HepG2 (cell line): Measurements from ENCODE around the gene SMIM14. TPM values are rescaled to one million over a fixed set of nuclear protein-coding genes. Genes with fewer than 3 reads are reported as not detected.

Experiments
- AHDC1 ChIP-seq: sonication (generic); formaldehyde crosslinking; IDR thresholded peaks from 2 replicates; pipeline ENCODE4 v1.5.1; 2020; ENCODE audit warnings: mild to moderate bottlenecking, missing genetic modification reagents, borderline replicate concordance
- BORCS8-MEF2B ChIP-seq: sonication (generic); formaldehyde crosslinking; IDR thresholded peaks from 2 replicates; pipeline ENCODE4 v1.8.0; 2022; ENCODE audit warnings: mild to moderate bottlenecking, missing genetic modification reagents
- ELK4 ChIP-seq: sonication (generic); formaldehyde crosslinking; IDR thresholded peaks from 2 replicates; pipeline ENCODE4 v1.9.0; 2021; ENCODE audit warnings: missing genetic modification reagents, borderline replicate concordance
- FLYWCH1 ChIP-seq: sonication (generic); formaldehyde crosslinking; IDR thresholded peaks from 2 replicates; pipeline ENCODE4 v1.8.1; 2023; ENCODE audit warnings: mild to moderate bottlenecking, missing genetic modification reagents
- HIC2 ChIP-seq: sonication (generic); formaldehyde crosslinking; IDR thresholded peaks from 2 replicates; pipeline ENCODE4 v1.9.0; 2022; ENCODE audit warnings: low read depth, missing genetic modification reagents
- HOXA7 ChIP-seq: sonication (generic); formaldehyde crosslinking; IDR thresholded peaks from 2 replicates; pipeline ENCODE4 v1.8.1; 2022; ENCODE audit warnings: mild to moderate bottlenecking, missing genetic modification reagents, moderate library complexity
- MIER2 ChIP-seq: IDR thresholded peaks from 2 replicates; pipeline ENCODE4 v1.6.1; 2016; ENCODE audit warnings: missing biosample characterization, missing genetic modification reagents
- RBFOX2 ChIP-seq: fragments of 200-400 bp; formaldehyde crosslinking; IDR thresholded peaks from 2 replicates; pipeline ENCODE4 v1.6.1; 2017; ENCODE audit warnings: low read depth, mild to moderate bottlenecking, low read length
- SKIL ChIP-seq: sonication (generic); formaldehyde crosslinking; IDR thresholded peaks from 2 replicates; pipeline ENCODE4 v1.8.0; 2022; ENCODE audit warnings: missing genetic modification reagents, mild to moderate bottlenecking, moderate library complexity, borderline replicate concordance
- SP140L ChIP-seq: sonication (generic); formaldehyde crosslinking; IDR thresholded peaks from 2 replicates; pipeline ENCODE4 v1.4.0; 2020; ENCODE audit warnings: missing genetic modification reagents, borderline replicate concordance
- TGIF2 ChIP-seq: IDR thresholded peaks from 2 replicates; pipeline ENCODE4 v1.6.1; 2016; ENCODE audit warnings: control low read depth, missing compliant biosample characterization
- ZC3H13 ChIP-seq: sonication (generic); formaldehyde crosslinking; IDR thresholded peaks from 2 replicates; pipeline ENCODE4 v1.8.1; 2023; ENCODE audit warnings: mild to moderate bottlenecking, missing genetic modification reagents, moderate library complexity
- ZNF17 ChIP-seq: sonication (generic); formaldehyde crosslinking; IDR thresholded peaks from 2 replicates; pipeline ENCODE4 v1.5.0; 2020; ENCODE audit warnings: mild to moderate bottlenecking, missing genetic modification reagents
- ZNF230 ChIP-seq: sonication (generic); formaldehyde crosslinking; IDR thresholded peaks from 2 replicates; pipeline ENCODE4 v1.4.0; 2020; ENCODE audit warnings: mild to moderate bottlenecking, missing genetic modification reagents
- ZNF333 ChIP-seq: sonication (generic); formaldehyde crosslinking; IDR thresholded peaks from 2 replicates; pipeline ENCODE4 v1.4.0; 2020; ENCODE audit warnings: mild to moderate bottlenecking, missing genetic modification reagents, borderline replicate concordance
- ZNF567 ChIP-seq: sonication (generic); formaldehyde crosslinking; IDR thresholded peaks from 2 replicates; pipeline ENCODE4 v1.8.1; 2023; ENCODE audit warnings: mild to moderate bottlenecking, missing genetic modification reagents, borderline replicate concordance
- ZSCAN22 ChIP-seq: sonication (generic); formaldehyde crosslinking; IDR thresholded peaks from 2 replicates; pipeline ENCODE4 v1.4.0; 2020; ENCODE audit warnings: mild to moderate bottlenecking, missing genetic modification reagents
- polyA plus RNA-seq, 8 experiments: library from polyadenylated mRNA; depleted of rRNA in 3 of 8; stranded (reverse) in 7 of 8; unstranded in 1 of 8; fragments of >200 nt; fragmentation: Illumina TruSeq in 4 of 8; extraction: Trizol in 4 of 8; gene quantifications; 2 replicates each; pipeline versions ENCODE4 v1.2.1 to v1.2.3, GENCODE V29; 2011 to 2016; ENCODE audit warnings: low read depth in 4 of 8, missing spikeins in 1 of 8, mixed read lengths in 1 of 8; ENCODE audit not compliant: insufficient read depth in 1 of 8
- total RNA-seq, 5 experiments: library from RNA; depleted of rRNA; stranded (reverse); fragments of >200 nt; fragmentation: Illumina TruSeq; extraction: Trizol; gene quantifications; 2 replicates each; pipeline ENCODE4 v1.2.3, GENCODE V29; 2016; ENCODE audit warnings: low read depth in 1 of 5

The SMIM14 gene
- total and polyA plus RNA-seq, 2 of the 13 experiments (the other 11 are each of a cell fraction or from before 2014, with no cell fraction given): 16.3 to 28.1 TPM

GRCh38 chr4:39638354-39639239 is at the start of gene SMIM14 (continued):
- TF ChIP-seq ZNF230 (CRISPR knock-in tag) (no peak), ZNF333 (CRISPR knock-in tag) (0 out of 2 replicates have a peak, but pooled peaks have one; percentile 50), ZNF567 (CRISPR knock-in tag) (no peak), BORCS8-MEF2B (peak; percentile 72; the same call in 1 of the 2 replicates), ELK4 (CRISPR knock-in tag) (peak; percentile 62; the same call in 1 of the 2 replicates), SKIL (CRISPR knock-in tag) (peak; percentile 86; the same call in 1 of the 2 replicates), ZC3H13 (CRISPR knock-in tag) (peak; percentile 75; the same call in 1 of the 2 replicates), MIER2 (CRISPR knock-in tag) (peak; percentile 36; the same call in 1 of the 2 replicates), HOXA7 (CRISPR knock-in tag) (no peak), TGIF2 (CRISPR knock-in tag) (0 out of 2 replicates have a peak, but pooled peaks have one; percentile 64), ZSCAN22 (CRISPR knock-in tag) (no peak), HIC2 (CRISPR knock-in tag) (peak; percentile 56; the same call in 1 of the 2 replicates), ZNF17 (CRISPR knock-in tag) (no peak), FLYWCH1 (CRISPR knock-in tag) (no peak; the same call in 1 of the 2 replicates), SP140L (no peak), RBFOX2 (peak; percentile 93), AHDC1 (CRISPR knock-in tag) (no peak; the same call in 1 of the 2 replicates)
